ENCODE results near the gene MTUS2.

- TF ChIP-seq CTCF (IDR thresholded peaks at IDR 0.05): no peak
- no peak for TF ChIP-seq EP300 (IDR thresholded peaks at IDR 0.05; ENCODE audit: low read depth)
Measured at GRCh38 chr13:29271606-29272005, 451.5 kb downstream of the MTUS2 start.
